ENCODE measurements around the gene NCLN.
"Not testable (repeated sequence)": the region's sequence is repeated elsewhere in the genome, so short reads cannot be mapped to it uniquely, and the experiment has no call there.

Gene NCLN

DNA sequence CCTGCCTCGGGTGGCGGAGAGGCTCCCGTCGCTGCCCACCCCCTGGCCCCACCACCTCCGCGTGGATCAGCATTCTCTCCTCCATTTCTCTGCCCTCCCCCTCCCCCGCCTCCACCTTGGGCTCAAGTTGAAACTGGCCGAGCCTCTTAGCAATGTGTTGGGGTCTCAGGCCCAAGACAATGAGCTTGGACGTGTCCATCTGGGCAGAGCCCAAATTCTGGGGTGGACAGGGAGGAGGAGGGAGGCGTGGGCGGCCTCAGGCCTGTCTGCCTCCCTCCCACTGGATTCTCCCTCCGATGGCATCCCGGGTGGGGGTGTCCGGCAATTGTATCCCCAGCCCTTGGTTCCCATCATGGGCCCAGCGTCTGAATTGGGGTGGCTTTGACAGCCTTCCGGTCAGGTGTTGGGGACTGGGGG lies 40.0 kb downstream of the NCLN start:
- peak in 1 of 2 experiments; percentile 20 for DNase-seq

DNA sequence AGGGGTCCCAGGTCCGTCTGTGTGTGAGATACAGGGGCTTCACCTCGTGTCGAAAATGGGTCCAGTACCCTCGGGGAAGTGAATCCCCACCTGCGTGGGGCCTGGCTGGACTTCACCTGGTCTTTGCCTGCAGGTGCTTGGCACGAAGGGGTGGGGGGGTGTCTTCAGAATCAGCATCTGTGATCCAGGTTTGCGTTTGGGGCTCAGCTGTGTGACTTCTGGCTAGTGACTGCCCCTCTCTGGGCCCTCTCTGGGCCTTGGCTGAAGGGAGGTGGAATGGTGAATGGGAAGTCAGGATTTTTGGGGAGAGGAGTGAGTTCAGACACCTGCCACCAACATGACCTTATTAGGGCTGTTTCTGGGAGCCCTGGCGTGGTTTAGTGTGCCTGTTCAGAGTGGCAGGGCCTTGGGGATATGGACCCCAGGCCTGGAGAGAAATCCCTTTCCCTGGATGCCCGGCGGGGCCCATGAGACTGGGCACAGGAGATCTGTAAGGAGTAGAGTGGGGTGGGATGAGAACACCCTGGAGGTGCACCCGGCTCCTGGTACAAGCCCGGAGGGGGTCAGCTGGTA lies 41.4 kb downstream of the NCLN start:
- DNase-seq: peak in 1 of 2 experiments; percentile 16

DNA sequence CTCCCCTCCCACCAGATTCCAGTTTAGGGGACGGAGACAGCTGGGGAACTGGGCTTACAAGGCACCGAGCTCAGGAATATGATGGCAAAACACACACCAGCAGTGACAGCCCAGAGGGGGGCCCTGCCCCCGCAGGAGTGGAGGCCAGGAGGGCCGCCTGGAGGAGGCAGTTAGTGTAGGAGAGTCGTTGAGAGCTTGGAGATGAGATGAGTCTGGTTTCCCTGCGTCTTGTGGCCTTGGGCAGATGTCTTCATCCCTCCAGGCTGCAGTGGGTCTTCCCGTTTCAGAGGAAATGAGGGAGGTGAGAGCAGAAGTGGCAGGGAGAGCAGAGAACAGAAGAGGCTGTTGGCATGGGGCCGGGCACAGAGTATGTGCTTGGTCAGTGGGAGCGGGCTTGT lies 43.6 kb downstream of the NCLN start:
- no peak for DNase-seq

DNA sequence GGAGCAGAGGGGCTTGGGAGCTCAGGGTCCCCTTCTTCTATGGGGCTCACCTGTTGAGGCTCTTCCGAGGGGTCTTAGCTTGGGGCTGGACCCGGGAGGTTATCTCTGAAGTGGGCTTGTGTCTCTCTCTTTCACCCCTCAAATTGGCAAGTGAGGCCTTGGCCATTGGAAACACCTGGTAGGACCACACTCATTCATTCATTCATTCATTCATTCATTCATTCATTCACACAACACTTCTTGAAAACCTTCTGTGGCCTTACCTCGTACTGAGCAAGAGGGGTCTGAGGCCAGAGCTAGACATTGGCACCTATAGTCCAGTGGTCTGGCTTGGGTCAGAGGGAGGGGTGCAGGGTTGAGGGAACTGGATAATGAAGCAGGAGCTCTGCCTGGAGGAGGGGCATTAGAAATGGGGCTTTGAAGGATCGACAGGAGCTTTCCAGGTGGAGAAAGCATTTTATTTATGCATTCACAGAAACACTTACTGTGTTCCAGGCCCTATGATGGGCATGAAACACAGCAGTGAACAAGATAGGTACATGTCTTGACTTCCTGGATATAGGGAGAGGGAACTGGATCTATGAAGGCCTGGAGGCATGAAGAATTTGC lies 44.3 kb downstream of the NCLN start:
- no peak for DNase-seq

DNA sequence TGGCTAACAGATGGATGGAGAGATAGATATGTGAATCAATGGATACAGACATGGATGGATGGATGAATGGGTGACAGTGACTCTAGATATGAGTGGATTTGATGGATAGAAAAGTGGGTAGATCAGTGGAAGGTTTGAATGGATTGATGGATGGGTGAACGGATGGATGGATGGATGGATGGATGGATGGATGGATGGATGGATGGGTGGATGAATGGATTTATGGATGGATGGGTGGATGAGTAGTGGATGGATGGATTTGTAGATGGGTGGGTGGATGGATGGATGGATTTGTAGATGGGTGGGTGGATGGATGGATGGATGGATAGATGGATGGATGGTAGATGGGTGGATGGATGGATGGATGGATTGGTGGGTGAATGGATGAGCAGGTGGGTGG lies 45.6 kb downstream of the NCLN start:
- DNase-seq: no peak

DNA sequence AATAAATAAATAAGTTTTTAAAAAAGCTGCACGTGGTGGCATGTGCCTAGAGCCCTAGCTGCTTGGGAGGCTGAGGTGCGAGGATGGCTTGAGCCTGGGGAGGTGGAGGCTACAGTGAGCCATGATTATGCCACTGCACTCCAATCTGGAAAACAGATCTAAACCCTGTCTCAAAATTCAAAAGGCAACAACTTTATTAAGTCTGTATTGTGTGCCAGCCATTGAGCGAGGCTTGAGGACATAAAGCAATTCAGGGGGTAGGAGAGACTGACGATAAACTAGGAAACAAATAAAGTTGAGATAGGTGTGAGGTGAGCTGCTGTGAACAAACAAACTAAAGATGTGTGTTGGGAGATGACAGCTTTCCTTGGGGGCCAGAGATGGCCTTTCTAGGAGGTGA lies 47.4 kb downstream of the NCLN start:
- no peak for DNase-seq

DNA sequence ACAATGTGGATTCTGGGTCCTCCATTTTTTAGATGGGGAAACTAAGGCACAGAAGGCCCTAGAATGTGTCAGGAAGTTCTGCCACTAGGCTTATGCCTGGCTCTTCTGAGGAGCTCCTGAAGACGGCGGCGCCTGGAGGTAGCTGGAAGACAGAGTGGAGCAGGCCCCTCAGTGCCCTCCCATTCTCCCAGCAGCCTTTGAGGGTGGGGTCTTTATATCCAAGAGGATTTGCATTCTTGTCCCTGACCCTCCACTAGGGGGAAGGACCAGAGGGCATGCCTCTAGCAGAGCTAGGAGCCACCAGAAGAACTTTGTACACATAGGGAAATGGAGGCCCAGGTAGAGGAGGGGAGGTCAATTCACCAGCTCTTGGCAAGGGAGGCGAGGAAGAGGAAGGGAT lies 48.1 kb downstream of the NCLN start:
- DNase-seq: no peak

DNA sequence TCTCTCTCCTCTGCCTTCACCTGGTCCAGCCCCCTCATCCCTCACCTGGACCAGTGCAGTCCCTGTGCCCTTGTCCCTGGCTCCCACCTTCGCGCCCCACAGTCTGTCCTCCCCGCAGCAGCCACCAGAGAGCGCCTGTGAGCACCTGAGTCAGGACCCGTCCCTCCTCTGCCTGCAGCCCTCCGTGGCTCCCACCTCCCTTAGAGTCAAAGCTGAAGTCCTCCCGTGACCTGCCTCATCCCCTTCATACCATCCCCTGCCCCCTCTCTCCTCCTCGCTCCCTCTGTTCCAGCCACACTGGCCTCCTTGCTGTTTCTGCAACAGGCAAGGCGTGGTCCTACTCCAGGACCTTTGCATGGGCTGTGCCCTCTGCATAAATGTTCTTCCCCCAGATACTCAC lies 49.1 kb downstream of the NCLN start:
- no peak for DNase-seq

DNA sequence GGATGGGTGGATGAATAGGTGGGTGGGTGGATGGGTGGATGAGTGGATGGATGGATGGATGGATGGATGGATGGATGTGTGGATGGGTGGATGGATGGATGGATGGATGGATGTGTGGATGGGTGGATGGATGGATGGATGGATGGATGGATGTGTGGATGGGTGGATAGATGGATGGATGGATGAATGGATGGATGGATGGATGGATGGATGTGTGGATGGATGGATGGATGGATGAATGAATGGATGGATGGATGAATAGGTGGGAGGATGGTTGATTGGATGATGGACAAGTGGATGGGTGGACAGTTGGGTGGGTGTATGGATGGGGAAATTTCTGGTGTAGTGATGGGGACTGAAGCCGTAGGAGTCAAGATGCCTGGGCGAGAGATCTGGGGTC lies 49.9 kb downstream of the NCLN start:
- not testable (repeated sequence) for DNase-seq

DNA sequence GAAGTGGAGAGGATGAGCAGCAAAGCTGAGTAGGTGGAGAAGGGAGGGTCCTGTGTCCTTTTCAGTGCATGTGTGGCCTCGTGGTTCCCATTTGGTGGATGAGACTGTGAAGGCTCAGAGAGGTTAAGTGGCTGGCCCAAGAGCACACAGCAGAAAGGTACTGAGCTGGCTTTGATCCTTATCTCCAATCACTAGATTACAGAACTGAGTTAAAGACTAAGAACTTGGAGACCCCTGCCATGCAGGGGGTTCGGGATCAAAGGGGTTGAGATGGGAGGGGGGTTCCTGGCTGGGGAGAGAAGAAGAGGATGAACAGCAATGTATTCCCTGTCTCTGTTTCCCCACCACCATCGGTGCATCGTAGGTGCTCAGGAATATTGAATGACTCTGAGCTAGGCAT lies 50.5 kb downstream of the NCLN start:
- no peak for DNase-seq

DNA sequence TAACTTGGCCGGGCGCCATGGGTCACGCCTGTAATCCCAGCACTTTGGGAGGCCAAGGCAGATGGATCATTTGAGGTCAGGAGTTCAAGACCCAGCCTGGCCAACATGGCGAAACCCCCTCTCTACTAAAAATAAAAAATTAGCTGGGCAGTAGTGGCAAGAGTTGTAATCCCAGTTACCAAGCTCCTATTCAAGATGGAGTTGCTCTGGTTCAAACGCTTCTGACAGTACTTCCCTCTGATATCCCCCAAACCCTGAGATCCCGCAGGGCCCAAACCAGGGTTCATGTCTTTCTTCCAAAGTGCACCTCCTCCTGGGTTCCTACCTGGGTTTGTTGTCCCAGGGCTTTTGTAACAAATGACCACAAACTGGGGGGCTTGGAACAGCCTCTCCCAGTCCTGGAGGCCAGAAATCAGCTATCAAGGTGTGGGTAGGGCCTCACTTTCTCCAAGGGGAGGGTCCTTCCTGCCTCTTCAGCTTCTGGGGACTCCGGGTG lies 52.4 kb downstream of the NCLN start:
- no peak for DNase-seq

DNA sequence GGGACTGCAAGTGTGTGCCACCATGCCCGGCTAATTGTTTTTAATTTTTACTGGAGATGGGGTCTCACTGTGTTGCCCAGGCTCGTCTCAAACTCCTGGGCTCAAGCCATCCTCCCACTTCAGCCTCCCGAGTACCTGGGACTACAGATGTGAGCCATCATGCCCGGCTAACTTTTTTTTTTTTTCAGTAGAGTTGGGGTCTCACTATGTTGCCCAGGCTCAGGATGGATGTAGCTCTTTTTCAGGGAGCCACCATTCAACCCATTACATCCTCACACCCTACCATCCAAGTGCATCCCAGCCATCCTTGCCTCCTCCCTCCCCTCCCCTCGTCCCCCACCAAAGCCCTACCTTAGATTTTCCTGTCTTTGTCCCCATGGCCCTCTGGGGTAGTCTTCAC lies 53.6 kb downstream of the NCLN start:
- DNase-seq: no peak

DNA sequence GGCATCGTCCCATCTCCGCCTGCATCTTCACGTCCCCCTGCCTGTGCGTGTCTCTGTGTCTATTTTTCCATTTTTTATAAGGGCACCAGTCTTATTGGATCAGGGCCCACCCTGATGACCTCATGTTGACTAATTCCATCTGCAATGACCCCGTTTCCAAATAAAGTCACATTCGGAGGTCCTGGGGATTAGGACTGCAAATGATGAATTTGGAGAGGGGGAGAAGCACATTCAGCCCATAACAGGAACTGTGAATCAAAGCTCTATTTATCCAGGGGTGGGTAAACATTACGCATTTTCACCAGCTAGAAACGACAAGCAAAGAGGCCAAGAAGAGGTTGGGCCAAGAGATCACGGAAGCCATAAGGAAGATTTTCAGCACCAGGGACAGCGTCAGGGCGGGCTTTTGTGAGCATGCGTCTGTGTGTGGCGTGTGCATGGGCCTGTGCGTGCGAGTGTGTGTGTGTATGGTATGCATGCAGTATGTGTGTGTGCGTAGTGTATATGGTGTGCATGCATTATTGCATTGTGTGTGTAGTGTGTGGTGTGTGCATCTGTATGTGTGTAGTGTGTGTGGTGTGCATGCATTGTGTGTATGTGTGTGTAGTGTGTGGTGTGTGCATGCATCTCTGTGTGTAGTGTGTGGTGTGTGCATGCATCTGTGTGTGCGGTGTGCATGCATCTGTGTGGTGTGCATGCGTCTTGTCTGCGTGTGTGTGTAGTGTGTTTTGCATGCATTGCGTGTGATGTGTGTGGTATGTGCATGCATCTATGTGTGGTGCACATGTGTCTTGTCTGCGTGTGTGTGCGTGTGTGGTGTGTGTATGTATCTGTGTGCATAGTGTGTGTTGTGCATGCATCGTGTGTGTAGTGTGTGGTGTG lies 58.3 kb downstream of the NCLN start:
- no peak for DNase-seq

DNA sequence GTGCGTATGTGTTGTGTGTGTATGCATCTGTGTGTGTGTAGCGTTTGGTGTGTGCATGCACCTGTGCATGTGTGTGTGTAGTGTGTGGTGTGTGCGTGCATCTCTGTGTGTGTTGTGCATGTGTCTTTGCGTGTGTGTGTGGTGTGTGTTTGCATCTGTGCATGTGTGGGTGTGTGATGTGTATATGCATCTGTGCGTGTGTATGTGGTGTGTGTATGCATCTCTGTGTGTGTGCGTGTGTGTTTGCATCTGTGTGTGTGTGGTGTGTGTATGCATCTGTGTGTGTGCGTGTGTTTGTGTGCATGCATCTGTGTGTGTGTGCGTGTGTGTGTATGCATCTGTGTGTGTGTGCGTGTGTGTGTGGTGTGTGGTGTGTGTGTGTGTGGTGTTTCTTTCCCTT lies 59.3 kb downstream of the NCLN start:
- DNase-seq: no peak

DNA sequence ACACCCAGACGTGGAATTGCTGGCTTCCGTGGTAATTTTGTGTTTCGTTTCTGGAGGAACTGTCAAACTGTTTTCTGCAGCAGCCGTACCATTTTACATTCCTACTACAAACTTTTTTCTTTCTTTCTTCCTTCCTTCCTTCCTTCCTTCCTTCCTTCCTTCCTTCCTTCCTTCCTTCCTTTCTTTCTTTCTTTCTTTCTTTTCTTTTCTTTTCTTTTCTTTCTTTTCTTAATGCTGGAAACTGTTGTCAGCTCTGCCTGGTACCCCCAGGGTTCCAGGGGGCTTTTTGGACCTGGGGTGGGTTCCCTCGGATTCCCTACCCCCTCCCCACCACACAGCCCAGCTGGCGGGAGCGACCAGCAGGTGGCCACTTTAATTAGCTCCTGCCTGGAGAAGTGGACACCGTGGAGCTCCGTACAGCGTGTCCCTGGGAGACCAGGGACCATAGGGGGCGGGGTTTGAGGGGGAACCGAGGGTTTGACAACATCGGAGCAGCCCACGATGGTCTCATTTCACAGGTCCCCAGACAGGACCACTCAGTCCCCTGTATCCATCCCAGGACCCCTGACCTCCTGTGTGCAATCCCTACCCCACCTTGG lies 63.1 kb downstream of the NCLN start:
- no peak for DNase-seq

DNA sequence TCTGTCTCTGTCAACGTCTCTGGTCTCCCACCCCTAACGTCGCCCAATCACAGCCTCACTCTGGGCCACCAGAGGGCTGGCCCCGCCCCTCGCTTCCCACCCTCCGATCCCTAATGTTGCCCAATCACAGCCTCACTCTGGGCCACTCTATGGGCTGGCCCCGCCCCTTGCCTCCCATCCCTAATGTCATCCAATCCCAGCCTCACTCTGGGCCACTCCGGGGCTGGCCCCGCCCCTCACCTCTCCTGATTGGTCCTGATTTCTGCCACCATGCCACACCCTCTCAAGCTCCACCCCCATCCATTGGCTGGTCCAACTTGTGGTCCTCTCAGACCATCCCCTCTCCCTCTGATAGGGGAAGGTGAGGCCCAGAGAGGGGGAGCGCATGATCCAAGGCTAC lies 63.7 kb downstream of the NCLN start:
- DNase-seq: peak; percentile 32 to 49

DNA sequence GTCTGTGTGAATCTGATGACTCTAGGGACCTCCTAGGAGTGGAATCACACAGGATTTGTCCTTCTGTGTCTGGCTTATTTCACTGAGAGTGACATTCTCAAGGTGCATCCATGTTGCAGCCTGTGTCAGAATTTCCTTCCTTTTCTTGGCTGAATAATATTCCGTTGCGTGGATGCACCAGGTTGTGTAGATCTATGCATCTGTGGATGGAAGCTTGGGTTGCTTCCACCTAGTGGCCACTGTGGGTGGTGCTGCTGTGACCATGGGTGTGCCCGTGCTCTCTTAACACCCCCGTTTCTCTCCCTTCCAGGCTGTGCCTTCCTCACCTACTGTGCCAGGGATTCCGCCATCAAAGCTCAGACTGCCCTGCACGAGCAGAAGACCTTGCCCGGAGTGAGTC lies 64.9 kb downstream of the NCLN start:
- DNase-seq: no peak

DNA sequence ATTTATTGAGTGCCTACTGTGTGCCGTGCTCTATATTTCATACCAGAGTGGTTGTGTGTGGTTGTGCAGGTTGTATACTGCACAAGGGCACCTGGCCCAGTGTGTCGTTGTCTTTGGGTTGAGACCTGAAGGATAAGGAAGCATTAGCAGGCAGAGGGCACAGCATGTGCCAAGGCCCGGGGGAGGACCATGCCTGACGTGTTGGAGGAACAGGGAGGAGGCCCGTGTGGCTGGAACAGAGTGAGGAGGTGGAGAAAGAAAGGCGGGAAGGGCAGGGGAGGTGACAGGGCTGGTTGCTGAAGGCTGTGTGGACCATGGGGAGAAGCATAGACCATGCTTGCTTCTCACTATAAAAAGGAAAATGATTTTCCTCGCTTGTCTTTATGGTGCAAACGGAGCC lies 65.5 kb downstream of the NCLN start:
- DNase-seq: no peak

DNA sequence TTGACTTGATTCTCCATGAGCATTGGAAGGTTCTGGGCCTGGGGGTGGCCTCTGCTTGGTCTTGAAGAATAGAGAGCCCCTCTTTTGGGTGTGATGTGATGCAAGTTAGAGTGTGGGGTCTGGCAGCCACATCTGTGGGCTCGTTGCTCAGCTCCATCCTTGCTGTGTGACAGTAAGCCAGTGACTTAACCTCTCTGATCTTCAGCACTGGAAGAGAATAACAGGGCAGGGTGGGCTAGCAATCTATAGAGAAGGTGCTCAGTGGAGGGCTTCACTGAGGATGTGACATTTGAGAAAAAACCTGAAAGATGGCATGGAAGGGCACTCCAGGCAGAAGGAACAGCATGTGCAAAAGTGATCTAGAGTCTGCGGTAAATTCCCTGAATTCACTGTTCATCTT lies 66.9 kb downstream of the NCLN start:
- no peak for DNase-seq

DNA sequence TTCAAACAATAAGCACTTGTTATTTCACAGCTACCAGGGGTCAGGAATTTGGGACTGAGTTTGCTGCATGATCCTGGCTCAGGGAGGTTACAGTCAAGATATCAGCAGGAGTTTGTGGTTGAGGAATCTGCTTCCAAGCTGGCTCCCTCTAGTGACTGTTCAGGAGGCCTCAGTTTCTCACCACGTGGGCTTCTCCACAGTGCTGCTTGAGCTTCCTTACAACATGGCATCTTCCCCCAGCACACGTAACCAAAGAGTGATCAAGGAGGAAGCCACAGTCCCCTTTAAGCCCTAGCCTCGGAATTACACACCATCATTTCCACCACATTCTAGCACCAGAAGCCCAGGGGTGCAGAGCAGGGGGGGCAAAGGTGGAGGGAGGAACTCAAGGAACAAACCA lies 67.5 kb downstream of the NCLN start:
- no peak for DNase-seq

DNA sequence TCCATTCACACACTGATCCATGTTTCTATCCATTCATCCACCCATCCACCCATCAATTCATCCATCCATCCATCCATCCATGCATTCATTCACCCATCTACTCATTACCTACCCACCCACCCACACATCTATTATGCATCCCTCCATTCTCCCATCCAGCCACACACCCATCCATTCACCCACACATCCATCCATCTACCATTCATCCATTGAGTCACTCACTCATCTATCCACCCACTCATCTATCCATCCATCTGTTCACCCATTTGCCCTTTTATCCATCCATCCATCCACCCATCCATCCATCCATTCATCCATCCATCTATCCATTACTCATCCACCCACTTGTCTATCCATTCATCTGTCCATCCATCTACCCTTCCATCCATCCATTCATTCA lies 68.8 kb downstream of the NCLN start:
- DNase-seq: no peak

DNA sequence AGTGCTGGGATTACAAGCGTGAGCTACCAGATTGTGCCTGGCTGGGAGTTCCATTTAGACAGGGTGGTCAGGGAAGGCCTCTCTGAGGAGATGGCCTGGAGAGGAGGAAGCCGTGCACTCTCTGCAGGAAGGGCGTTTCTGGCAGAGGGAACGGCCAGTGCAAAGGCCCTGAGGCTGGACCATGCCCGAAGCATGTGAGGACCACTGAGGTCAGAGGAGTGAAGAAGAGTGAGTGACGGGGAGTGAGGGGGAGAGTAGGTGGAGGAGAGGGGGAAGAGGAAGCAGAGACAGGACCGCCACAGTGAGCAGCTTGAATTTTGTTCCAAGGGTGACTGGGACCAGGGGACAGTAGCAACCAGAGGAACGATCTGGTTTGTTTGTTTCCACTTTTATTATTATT lies 71.3 kb downstream of the NCLN start:
- no peak for DNase-seq
